Stimulated activated CD8-positive, alpha-beta memory T cell treated with anti-CD3 and anti-CD28 coated beads, Interleukin-4, amount 100 ng/mL, for 1 hour (primary cell): Measurements from ENCODE around the gene MYOM3.

Experiments
- DNase-seq, 2 donors: peaks; one replicate each; pipeline ENCODE4 v3.0.0-alpha.2; 2020; ENCODE audit warnings: low read depth in 2 of 2, low spot score in 1 of 2

Gene MYOM3

DNA sequence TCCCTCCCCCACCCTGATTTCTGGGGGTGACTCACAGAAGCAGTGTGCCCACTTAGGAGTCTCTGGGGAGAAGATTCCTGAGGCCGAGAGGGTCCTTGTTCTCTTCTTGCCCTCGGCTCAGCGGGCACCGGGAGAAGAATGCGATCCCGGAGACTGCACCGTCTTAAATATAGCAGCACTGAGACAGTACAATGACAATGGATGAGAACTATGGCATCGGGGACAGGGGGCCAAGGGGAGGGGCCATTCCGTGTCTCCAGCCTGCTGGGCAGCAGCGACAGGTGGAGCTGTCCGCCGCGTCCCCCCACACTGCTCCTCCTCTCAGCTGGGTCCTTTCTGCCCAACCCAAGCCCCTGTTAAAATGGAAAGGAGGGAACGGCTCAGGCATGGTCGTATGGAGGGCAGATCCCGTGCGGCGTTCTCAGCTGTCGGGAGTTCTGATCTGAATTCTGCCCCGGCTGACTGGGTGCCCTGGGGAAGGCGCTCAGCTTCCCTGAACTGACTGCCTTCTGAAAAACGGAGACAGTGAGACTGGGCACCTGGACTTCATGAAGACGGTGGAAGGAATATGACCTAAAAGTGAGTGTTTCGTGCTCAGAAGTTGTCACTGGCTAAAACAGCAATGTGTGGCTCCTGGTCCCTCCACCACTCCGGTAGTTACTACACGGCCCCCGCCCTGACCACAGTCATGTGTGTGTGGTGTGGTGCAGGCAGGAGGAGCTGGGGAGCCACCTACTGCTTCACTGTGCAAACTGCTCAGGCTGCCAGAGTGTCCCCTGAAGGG is at the start of gene MYOM3:
Gene MYOM3 (minus strand): TSS at position 140 of the 784 bp plus-strand sequence. CDS start 3,499 bp downstream, outside the sequence.
- peak in 1 of 2 donors; percentile 23 for DNase-seq

DNA sequence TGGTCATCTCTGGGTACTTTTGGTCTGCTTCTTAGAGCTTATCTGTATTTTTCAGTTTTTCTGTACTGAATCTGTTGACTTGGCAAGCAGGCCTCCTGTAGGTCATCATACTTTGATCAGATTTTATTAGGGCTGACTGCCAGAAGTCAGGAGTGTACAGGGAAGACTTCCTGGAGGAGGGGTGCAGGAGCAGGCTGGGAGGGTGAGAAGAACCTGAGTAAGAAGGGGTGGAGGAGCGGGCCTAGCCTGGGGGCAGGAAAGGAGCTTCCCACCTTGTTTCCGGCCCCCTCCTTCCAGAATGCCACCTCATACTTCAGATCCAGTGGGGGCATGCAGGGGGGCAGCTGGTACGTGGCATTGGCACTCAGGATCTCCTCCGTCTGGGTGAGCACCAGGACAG is 49.3 kb upstream of the MYOM3 start:
- no peak for DNase-seq

DNA sequence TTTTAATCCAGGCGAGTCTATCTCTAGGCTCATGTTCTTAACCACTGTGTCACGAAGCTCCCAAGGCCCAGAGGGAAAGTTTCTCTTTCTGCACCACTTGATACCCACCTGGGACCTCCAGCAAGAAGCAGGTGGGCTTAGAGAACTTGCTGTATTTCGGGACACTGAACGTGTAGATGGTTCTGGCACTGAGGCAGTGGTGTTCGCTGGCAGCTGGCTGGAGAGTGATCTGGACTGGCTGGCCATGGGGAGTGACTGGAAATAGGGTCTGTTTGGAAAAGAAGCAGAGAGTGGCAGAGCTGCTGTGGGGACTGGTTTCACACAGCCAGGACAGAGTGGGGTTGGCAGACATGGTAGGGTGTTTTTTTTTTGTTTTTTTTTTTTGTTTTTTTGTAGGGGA is 47.4 kb upstream of the MYOM3 start:
- DNase-seq: no peak

- no peak for DNase-seq
Observed at GRCh38 chr1:24157918-24158481, 46.1 kb upstream of the MYOM3 start.

DNA sequence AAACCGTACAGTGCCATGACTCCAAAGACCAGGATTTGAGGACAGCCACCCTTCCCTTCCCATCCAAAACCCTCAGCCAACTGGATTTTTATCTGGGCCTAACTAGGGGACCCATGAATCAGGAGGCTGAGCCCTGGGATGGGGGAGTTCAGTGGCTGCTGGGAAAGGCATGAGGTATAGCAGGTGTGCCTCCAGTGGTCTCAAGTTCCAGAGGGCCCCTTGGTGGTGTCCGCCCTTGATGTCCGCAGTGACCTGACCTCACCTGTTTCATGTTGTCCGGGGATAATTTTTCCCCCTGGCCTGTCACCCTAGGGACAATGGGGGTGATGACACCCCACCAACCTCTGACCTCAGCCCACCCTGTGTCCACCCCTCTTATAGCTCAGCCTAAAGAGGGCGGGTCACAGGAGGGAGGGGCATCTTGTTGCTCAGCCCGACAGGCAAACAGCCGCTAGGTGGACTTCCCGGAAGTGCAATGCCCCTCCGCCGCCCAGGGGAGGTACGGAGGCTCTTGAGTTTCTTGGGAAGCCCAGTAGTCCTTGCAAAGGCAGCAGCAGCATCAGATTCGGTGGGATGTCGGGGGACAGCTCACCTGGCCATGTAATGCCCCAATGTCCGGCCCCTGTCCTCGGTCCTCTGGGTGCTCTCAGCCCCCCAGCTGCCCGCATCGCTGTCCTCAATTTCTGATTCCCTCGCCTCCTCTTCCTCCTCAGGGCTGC is 44.8 kb upstream of the MYOM3 start:
- DNase-seq: no peak

GRCh38 chr1:24155011-24155782 is 43.3 kb upstream of the MYOM3 start:
- DNase-seq: no peak

DNA sequence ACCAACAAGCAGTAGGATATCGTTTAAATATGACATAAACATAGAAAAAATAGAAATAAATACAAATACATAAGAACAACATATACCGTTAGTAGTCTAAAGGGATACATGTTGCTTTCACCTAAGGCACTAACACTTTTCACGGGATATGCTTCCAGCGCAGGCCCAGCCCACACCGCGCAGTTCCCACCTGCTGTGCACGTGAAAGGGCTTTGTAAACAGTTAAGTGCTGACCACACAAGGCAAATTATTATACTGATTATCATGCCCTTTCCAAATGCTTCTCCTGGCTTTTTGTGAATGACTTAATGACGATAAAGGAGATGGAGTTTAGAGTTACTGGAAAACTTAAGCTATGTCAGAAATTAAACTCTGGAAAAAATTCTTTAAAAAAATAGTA is 42.3 kb upstream of the MYOM3 start:
- no peak for DNase-seq

- DNase-seq: no peak
Observed at GRCh38 chr1:24152631-24153494, 40.9 kb upstream of the MYOM3 start.

- DNase-seq: no peak
Observed at GRCh38 chr1:24151175-24151533, 39.2 kb upstream of the MYOM3 start.

DNA sequence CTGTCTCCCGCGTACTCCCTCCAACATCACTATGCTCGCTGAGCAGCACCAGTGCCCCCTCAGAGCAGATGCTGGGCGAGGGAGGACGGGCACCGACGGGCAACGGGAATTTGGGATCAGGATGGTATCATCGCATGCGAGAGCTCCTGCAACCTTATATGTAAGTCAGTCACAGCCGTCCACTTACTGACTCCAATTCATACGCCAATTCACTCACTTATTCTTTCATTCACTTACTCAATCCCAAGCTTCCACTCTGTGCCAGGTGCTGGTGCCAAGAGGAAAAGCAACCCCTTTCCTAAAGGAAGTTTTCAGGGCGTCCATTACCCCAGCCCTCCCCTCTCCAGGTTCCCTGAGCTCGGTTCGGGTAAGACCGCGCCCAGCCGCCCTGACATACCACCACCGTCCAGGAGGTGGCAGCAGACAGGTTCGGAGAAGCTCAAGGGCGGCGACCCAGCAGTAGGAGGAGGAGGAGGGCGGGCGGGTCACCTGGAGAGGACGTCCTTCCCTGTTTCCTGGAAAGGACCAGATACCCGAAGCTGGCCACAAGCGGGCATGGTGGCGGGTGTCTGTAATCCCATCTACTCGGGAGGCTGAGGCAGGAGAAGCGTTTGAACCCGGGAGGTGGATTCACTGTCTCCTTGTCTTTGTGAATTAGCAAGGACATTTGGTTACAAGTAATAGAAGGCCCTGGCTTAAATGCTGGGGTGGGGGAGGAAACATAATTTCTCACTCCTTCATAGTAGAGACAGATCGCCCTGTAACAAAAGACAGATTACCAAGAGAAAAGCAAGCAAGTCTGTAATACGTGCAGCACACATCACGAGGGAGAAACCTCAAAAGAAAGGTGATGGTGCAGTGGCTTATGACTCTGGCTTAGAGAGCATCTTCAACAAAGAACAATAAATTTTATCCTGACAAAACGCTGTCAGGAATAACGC is 38.6 kb upstream of the MYOM3 start:
- DNase-seq: peak; percentile 74 to 76

GRCh38 chr1:24149866-24150233 is 37.9 kb upstream of the MYOM3 start:
- no peak for DNase-seq

DNA sequence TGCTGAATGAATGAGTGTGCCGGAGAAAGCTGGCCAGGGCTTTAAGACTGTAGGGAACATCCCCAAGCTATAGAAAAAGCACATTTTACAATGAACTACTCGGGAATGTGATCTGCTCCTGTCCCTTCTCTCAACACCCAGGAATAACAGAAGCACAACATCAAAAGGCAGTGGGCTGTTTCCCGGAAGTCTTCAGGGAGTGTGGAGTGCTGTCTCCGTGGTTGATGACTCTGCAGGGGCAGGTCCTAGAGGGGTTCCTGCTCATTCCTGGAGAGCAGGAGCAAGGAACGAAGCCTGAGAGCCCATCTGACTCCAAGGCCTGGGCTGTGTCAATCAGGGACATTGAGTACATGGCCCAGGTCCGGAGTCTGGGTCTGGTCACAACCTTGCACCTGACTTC is 35.9 kb upstream of the MYOM3 start:
- DNase-seq: no peak

DNA sequence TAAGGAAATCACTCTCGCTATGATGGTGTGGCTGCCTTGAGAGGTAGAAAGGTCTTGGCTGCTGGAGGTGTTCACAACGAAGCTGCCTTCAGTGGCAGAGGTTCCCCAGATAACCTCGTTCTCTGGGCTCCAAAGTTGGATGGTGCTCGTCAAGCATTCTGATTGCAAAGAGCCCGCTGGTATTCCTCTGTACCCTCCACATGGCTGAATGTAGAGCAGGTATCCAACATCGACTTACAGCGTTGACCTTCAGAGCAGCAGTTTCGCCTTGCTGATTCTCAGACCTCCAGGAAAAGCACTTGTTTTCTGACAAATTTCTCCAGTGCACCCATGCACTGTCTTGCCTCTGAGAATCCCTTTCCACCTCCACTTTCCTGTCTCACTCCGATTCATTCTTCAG is 35.3 kb upstream of the MYOM3 start:
- DNase-seq: no peak

- DNase-seq: no peak
Observed at GRCh38 chr1:24142546-24143534, 30.9 kb upstream of the MYOM3 start, which contains the start of gene IL22RA1. Gene IL22RA1, minus strand, starts transcription at chr1:24143140. Its CDS starts 58 bp downstream, at chr1:24143082.

GRCh38 chr1:24141311-24141997 is 29.5 kb upstream of the MYOM3 start:
- no peak for DNase-seq

- no peak for DNase-seq
Observed at GRCh38 chr1:24140741-24141181, 28.8 kb upstream of the MYOM3 start.

GRCh38 chr1:24139841-24140425 is 28.0 kb upstream of the MYOM3 start:
- DNase-seq: no peak
